ENCODE results near the gene TOMM7.
"Not testable (repeated sequence)": the region's sequence is repeated elsewhere in the genome, so short reads cannot be mapped to it uniquely, and the experiment has no call there.

TOMM7 gene

GRCh38 chr7:22853138-22853537, 30.5 kb upstream of the TOMM7 start:
- Histone ChIP-seq H3K4me1 (ENCODE audit: control insufficient read depth, insufficient read depth, low read length, unreplicated experiment) (peaks cover 28% of the 10 kb centered on the region), H3K27ac (ENCODE audit: low read depth, low read length) (no peak overlapping the region), H3K36me3 (ENCODE audit: insufficient read depth, low read length) (peaks cover 5% of the 10 kb centered on the region), H3K4me3 (ENCODE audit: low read depth, low read length) (no peak overlapping the region; the same call in 1 of the 2 replicates), H3K79me2 (ENCODE audit: control insufficient read depth, insufficient read depth, low read length, unreplicated experiment) (peaks cover 23% of the 10 kb centered on the region), H3K27me3 (ENCODE audit: insufficient read depth, low read length) (no peaks in the 10 kb centered on the region), H2AFZ (ENCODE audit: low read length, unreplicated experiment) (no peak overlapping the region)

DNA sequence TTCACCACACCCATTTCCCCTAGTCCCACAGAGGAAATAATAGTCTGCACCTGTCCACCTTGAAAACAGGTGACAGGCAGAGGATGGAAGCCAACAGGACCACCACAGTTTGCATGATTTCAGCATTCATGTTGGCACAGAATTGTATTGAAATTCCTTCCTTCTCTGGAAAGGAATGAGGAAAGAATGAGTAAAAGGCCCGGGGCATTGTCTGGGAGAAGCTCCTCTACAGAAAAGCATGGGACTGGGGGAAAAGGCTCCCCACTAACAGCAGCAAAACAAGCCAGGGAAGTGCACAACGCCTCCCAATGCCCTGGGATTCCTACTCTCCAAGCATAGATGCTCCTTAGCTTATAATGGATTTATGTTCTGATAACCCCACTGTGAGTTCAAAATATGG, 28.5 kb upstream of the TOMM7 start:
- no peak overlapping the region for H3K4me3 ChIP-seq (ENCODE audit: low read depth, low read length)
- H3K79me2 ChIP-seq (ENCODE audit: control insufficient read depth, insufficient read depth, low read length, unreplicated experiment), result peaks cover 17% of the 10 kb centered on the region
- H2AFZ ChIP-seq (ENCODE audit: low read length, unreplicated experiment), result no peak overlapping the region
- no peaks in the 10 kb centered on the region; the same call in 1 of the 2 replicates for H3K36me3 ChIP-seq (ENCODE audit: insufficient read depth, low read length)
- no peak overlapping the region for H3K27ac ChIP-seq (ENCODE audit: low read depth, low read length)
- no peaks in the 10 kb centered on the region for H3K27me3 ChIP-seq (ENCODE audit: insufficient read depth, low read length)
- H3K4me1 ChIP-seq (ENCODE audit: control insufficient read depth, insufficient read depth, low read length, unreplicated experiment), result peaks cover 8% of the 10 kb centered on the region

DNA sequence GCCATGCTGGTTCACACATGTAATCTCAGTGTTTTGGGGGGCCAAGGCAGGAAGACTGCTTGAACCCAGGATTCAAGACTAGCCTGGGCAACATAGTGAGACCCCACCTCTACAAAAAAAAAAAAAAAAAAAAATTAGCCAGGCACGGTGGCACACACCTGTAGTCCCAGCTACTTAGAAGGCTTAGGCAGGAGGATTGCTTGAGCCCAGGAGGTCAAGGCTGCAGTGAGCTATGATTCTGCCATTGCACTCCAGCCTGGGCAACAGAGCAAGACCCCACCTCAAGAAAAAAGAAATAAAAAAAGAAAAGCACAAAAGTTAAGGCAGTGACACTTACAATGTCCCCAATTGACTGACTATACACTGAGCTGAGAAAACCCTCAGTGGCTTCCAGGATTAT, 27.7 kb upstream of the TOMM7 start:
- H2AFZ ChIP-seq (ENCODE audit: low read length, unreplicated experiment); H3K4me3 ChIP-seq (ENCODE audit: low read depth, low read length); H3K27me3 ChIP-seq (ENCODE audit: insufficient read depth, low read length); H3K36me3 ChIP-seq (ENCODE audit: insufficient read depth, low read length); H3K27ac ChIP-seq (ENCODE audit: low read depth, low read length); H3K4me1 ChIP-seq (ENCODE audit: control insufficient read depth, insufficient read depth, low read length, unreplicated experiment): not testable (repeated sequence)
- peaks cover 13% of the 10 kb centered on the region for H3K79me2 ChIP-seq (ENCODE audit: control insufficient read depth, insufficient read depth, low read length, unreplicated experiment)

DNA sequence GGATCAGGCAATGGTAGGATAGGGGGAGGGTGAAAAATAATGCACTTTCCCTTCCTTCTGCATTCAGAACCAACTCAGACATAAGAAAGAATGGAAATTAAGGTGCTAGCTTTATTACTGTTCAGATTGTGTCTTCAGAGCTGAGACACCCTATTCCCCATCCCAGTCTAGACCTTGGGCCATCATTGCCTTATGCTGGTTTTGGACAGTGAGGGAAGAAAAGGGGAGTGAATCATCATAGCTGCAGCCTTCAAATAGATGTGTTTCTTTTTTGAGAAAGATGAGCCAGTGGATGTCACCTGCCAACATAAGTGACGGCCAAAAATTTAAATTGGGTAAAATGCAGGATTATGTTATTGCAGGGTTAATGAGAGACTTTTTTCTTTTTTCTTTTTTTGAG, 27.0 kb upstream of the TOMM7 start:
- peaks cover 6% of the 10 kb centered on the region for H3K79me2 ChIP-seq (ENCODE audit: control insufficient read depth, insufficient read depth, low read length, unreplicated experiment)
- no peak overlapping the region for H3K27ac ChIP-seq (ENCODE audit: low read depth, low read length)
- no peak overlapping the region for H2AFZ ChIP-seq (ENCODE audit: low read length, unreplicated experiment)
- H3K4me1 ChIP-seq (ENCODE audit: control insufficient read depth, insufficient read depth, low read length, unreplicated experiment), result peaks cover 4% of the 10 kb centered on the region
- no peaks in the 10 kb centered on the region for H3K27me3 ChIP-seq (ENCODE audit: insufficient read depth, low read length)
- no peak overlapping the region for H3K4me3 ChIP-seq (ENCODE audit: low read depth, low read length)
- H3K36me3 ChIP-seq (ENCODE audit: insufficient read depth, low read length), result no peaks in the 10 kb centered on the region

GRCh38 chr7:22849172-22849571, 26.5 kb upstream of the TOMM7 start:
- no peak overlapping the region for H2AFZ ChIP-seq (ENCODE audit: low read length, unreplicated experiment)
- no peak overlapping the region for H3K4me3 ChIP-seq (ENCODE audit: low read depth, low read length)
- peaks cover 1% of the 10 kb centered on the region for H3K79me2 ChIP-seq (ENCODE audit: control insufficient read depth, insufficient read depth, low read length, unreplicated experiment)
- H3K27me3 ChIP-seq (ENCODE audit: insufficient read depth, low read length), result no peaks in the 10 kb centered on the region
- no peaks in the 10 kb centered on the region for H3K36me3 ChIP-seq (ENCODE audit: insufficient read depth, low read length)
- no peak overlapping the region for H3K27ac ChIP-seq (ENCODE audit: low read depth, low read length)
- H3K4me1 ChIP-seq (ENCODE audit: control insufficient read depth, insufficient read depth, low read length, unreplicated experiment), result peaks cover 4% of the 10 kb centered on the region

DNA sequence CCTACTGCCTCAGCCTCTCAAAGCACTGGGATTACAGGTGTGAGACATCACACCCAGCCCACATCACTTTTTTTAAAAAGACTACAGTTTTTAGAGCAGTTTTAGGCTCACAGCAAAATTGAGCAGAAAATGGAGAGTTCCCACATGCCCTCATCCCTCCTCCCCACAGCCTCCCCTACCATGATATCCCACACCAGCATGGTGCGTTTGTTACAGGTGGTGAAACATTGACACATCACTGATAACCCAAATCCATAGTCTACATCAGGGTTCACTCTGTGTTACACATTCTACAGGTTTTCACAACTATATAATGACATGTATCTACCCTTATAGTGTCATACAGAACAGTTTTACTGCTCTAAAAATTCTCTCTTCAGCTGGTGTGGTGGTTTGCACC, 24.3 kb upstream of the TOMM7 start:
- Histone ChIP-seq H3K27ac (ENCODE audit: low read depth, low read length) (no peak overlapping the region), H3K36me3 (ENCODE audit: insufficient read depth, low read length) (no peaks in the 10 kb centered on the region), H3K79me2 (ENCODE audit: control insufficient read depth, insufficient read depth, low read length, unreplicated experiment) (no peaks in the 10 kb centered on the region), H3K27me3 (ENCODE audit: insufficient read depth, low read length) (no peaks in the 10 kb centered on the region), H3K4me3 (ENCODE audit: low read depth, low read length) (no peak overlapping the region), H2AFZ (ENCODE audit: low read length, unreplicated experiment) (no peak overlapping the region), H3K4me1 (ENCODE audit: control insufficient read depth, insufficient read depth, low read length, unreplicated experiment) (no peaks in the 10 kb centered on the region)

DNA sequence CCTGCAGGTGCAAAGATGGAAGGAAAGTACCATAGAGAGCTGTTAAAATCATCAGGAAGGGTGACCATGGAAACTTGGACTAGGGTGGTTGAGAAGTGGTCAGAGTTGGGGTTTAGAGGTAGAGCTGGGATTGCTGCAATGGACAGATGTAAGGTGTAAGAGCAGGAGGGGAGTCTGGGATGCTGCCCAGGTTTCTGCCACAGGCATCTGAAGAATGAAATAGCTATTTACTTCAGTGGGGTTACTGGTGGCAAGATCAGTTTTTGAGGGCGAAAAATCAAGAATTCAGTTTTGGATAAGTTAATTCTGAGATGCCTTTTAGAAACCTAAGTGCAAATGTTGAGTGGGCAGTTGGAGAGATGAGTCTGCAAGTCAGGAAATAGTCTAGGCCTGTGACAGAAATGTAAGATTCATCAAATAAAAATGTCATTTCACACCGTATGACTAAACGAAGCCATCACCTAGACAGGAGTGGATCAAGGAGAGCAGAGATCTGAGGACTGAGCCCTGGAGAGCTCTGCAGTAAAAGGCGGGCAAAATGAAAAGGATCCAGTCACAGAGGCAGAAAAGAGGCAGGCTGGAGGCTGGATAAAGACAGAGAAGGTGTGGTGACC, 22.7 kb upstream of the TOMM7 start:
- H3K4me3 ChIP-seq (ENCODE audit: low read depth, low read length), result no peak overlapping the region
- no peaks in the 10 kb centered on the region for H3K79me2 ChIP-seq (ENCODE audit: control insufficient read depth, insufficient read depth, low read length, unreplicated experiment)
- no peak overlapping the region for H3K27ac ChIP-seq (ENCODE audit: low read depth, low read length)
- no peak overlapping the region for H2AFZ ChIP-seq (ENCODE audit: low read length, unreplicated experiment)
- no peaks in the 10 kb centered on the region for H3K4me1 ChIP-seq (ENCODE audit: control insufficient read depth, insufficient read depth, low read length, unreplicated experiment)
- H3K27me3 ChIP-seq (ENCODE audit: insufficient read depth, low read length), result no peaks in the 10 kb centered on the region
- H3K36me3 ChIP-seq (ENCODE audit: insufficient read depth, low read length), result no peaks in the 10 kb centered on the region

DNA sequence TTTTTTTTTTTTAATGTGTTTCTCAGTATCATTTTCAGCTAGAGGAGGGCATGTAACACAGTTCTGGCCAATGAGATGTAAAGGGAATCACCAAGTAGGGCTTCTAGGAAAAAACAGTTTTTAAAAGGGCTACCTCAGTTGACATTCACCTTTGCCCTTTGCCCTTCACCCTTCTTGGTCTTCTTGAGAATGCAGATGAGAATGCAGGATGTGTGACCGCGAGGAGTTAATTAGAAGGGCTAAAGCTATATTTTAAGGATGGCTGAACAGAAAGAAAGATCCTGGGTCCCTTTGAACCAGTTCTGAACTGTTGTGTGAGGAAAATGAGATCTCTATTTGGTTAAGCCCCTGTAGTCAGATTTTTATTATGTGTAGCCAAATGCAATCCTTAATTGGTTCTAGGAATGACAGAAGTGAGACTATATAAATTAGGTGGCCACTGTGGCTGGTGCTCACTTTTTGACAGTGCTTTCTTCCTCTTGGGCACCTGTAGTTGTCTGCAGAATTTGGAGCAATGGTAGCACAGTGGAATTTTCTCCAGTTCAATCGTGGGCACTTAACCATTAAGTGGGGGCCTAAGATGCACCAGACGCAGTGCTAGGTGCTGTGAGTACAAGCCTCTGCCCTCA, 21.1 kb upstream of the TOMM7 start:
- Histone ChIP-seq H3K79me2 (ENCODE audit: control insufficient read depth, insufficient read depth, low read length, unreplicated experiment) (no peaks in the 10 kb centered on the region), H3K27me3 (ENCODE audit: insufficient read depth, low read length) (no peaks in the 10 kb centered on the region), H3K36me3 (ENCODE audit: insufficient read depth, low read length) (no peaks in the 10 kb centered on the region), H3K4me3 (ENCODE audit: low read depth, low read length) (no peak overlapping the region), H3K4me1 (ENCODE audit: control insufficient read depth, insufficient read depth, low read length, unreplicated experiment) (no peaks in the 10 kb centered on the region), H3K27ac (ENCODE audit: low read depth, low read length) (no peak overlapping the region), H2AFZ (ENCODE audit: low read length, unreplicated experiment) (no peak overlapping the region)

DNA sequence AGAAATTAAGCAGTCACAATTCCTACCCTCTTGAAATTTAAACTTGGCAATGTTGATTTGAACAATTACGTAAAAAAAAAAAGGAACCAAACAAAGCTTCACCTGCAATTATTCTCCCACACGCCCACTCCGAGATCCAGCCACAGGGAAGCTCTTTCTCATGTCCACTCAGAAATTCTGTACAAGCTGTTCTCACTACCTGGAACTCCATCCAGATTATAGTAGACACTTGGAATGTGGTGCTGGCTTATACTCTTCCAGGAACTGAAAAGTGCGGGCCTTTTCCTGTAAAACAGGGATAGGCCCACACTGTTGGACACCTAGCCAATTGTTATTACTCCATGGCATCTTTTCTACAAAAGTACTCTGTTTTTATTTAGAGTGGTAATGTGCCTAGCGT, 20.3 kb upstream of the TOMM7 start:
- Histone ChIP-seq H3K79me2 (ENCODE audit: control insufficient read depth, insufficient read depth, low read length, unreplicated experiment) (no peaks in the 10 kb centered on the region), H3K27me3 (ENCODE audit: insufficient read depth, low read length) (no peaks in the 10 kb centered on the region), H3K36me3 (ENCODE audit: insufficient read depth, low read length) (no peaks in the 10 kb centered on the region), H3K27ac (ENCODE audit: low read depth, low read length) (no peak overlapping the region), H3K4me3 (ENCODE audit: low read depth, low read length) (no peak overlapping the region), H2AFZ (ENCODE audit: low read length, unreplicated experiment) (no peak overlapping the region), H3K4me1 (ENCODE audit: control insufficient read depth, insufficient read depth, low read length, unreplicated experiment) (no peaks in the 10 kb centered on the region)

- Histone ChIP-seq H3K36me3 (ENCODE audit: insufficient read depth, low read length) (no peaks in the 10 kb centered on the region), H3K4me1 (ENCODE audit: control insufficient read depth, insufficient read depth, low read length, unreplicated experiment) (no peaks in the 10 kb centered on the region), H3K27ac (ENCODE audit: low read depth, low read length) (no peak overlapping the region), H3K79me2 (ENCODE audit: control insufficient read depth, insufficient read depth, low read length, unreplicated experiment) (no peaks in the 10 kb centered on the region), H2AFZ (ENCODE audit: low read length, unreplicated experiment) (no peak overlapping the region), H3K27me3 (ENCODE audit: insufficient read depth, low read length) (no peaks in the 10 kb centered on the region), H3K4me3 (ENCODE audit: low read depth, low read length) (no peak overlapping the region)
These were observed 19.8 kb upstream of the TOMM7 start for GRCh38 chr7:22842383-22842941.

GRCh38 chr7:22841954-22842353, 19.3 kb upstream of the TOMM7 start:
- no peak overlapping the region for H3K27ac ChIP-seq (ENCODE audit: low read depth, low read length)
- no peaks in the 10 kb centered on the region for H3K27me3 ChIP-seq (ENCODE audit: insufficient read depth, low read length)
- H2AFZ ChIP-seq (ENCODE audit: low read length, unreplicated experiment), result no peak overlapping the region
- H3K4me3 ChIP-seq (ENCODE audit: low read depth, low read length), result no peak overlapping the region
- no peaks in the 10 kb centered on the region for H3K79me2 ChIP-seq (ENCODE audit: control insufficient read depth, insufficient read depth, low read length, unreplicated experiment)
- H3K36me3 ChIP-seq (ENCODE audit: insufficient read depth, low read length), result no peaks in the 10 kb centered on the region
- no peaks in the 10 kb centered on the region for H3K4me1 ChIP-seq (ENCODE audit: control insufficient read depth, insufficient read depth, low read length, unreplicated experiment)
